Erythroblast (primary cell): Measurements from ENCODE around the gene ZNF790.

Experiments used
- GATA1 ChIP-seq: IDR thresholded peaks from 2 replicates; pipeline ENCODE4 v1.6.1; 2011; ENCODE audit warnings: low read depth, mild to moderate bottlenecking, control low read depth, low read length, moderate library complexity
- POLR2A ChIP-seq: IDR thresholded peaks from 2 replicates; pipeline ENCODE4 v1.6.1; 2011; ENCODE audit warnings: mild to moderate bottlenecking, low read length

DNA sequence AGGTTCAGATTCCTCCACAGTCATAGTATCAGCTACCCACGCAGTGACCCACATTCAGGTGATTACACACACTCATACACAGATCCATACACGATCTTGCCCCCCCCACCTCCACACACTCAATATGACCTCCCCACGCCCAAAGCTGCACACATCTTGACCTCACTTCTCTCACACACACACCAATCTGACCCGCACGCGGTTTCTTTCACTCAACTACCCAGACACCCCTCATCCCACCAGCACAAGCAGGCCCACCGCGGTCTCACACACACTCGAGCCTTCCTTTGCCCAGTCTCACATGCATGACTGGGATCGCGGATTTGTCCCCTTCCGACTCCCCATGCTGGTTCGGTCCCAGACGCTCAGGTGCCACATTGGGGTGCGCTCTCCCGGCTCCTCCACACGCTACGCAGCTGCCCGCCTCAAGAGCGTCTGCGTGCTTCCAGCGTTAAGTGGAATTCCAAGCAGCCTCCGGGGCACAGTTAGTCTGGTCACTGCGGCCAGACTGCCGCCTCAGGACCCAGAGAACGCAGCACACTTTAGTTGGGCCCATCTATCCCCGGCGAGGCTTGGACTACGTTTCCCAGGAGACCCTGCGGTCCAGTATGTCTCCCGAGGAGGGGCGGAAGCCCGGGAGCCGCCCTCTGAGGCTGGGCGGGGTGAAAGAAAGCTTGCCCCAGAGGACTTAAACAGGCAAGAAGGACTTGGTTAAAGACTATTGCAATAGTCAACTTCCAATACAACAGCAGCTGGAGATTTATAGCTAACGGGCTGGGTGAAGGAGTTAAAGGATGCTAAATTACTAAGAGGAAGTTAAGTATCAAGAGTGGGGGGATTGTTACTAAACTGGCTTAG is 11.7 kb upstream of the ZNF790 start:
- no peak for TF ChIP-seq POLR2A
- no peak for TF ChIP-seq GATA1
